Activated naive CD8-positive, alpha-beta T cell (primary cell): ENCODE results near the gene WDR75.
"Not testable (repeated sequence)": the region's sequence is repeated elsewhere in the genome, so short reads cannot be mapped to it uniquely, and the experiment has no call there.

ENCODE experiments used
- H3K27ac Mint-ChIP-seq: one replicate; pipeline ENCODE4 v1.8.0; 2021; ENCODE audit warnings: mixed read lengths
- H3K27me3 Mint-ChIP-seq: one replicate; pipeline ENCODE4 v1.8.0; 2021; ENCODE audit warnings: mixed read lengths
- H3K36me3 Mint-ChIP-seq: one replicate; pipeline ENCODE4 v1.8.0; 2021; ENCODE audit warnings: mixed read lengths
- H3K4me1 Mint-ChIP-seq: one replicate; pipeline ENCODE4 v1.8.0; 2021; ENCODE audit warnings: low read depth, mixed read lengths
- H3K4me3 Mint-ChIP-seq: one replicate; pipeline ENCODE4 v1.8.0; 2021; ENCODE audit warnings: mild to moderate bottlenecking, mixed read lengths
- H3K9me3 Mint-ChIP-seq: one replicate; pipeline ENCODE4 v1.8.0; 2021; ENCODE audit warnings: low read depth, mixed read lengths

WDR75 gene

GRCh38 chr2:189425676-189426075 is 15.6 kb upstream of the WDR75 start:
- Mint-ChIP-seq H3K36me3 (peaks cover 6% of the 10 kb centered on the region), H3K9me3 (peaks cover 4% of the 10 kb centered on the region), H3K4me1 (no peaks in the 10 kb centered on the region), H3K27me3 (no peaks in the 10 kb centered on the region), H3K27ac (no peak overlapping the region), H3K4me3 (no peak overlapping the region)

GRCh38 chr2:189426886-189427285 is 14.4 kb upstream of the WDR75 start:
- H3K27me3 Mint-ChIP-seq: no peaks in the 10 kb centered on the region
- peaks cover 5% of the 10 kb centered on the region for H3K36me3 Mint-ChIP-seq
- H3K9me3 Mint-ChIP-seq: peaks cover 3% of the 10 kb centered on the region
- no peaks in the 10 kb centered on the region for H3K4me1 Mint-ChIP-seq
- no peak overlapping the region for H3K27ac Mint-ChIP-seq
- H3K4me3 Mint-ChIP-seq: no peak overlapping the region

DNA sequence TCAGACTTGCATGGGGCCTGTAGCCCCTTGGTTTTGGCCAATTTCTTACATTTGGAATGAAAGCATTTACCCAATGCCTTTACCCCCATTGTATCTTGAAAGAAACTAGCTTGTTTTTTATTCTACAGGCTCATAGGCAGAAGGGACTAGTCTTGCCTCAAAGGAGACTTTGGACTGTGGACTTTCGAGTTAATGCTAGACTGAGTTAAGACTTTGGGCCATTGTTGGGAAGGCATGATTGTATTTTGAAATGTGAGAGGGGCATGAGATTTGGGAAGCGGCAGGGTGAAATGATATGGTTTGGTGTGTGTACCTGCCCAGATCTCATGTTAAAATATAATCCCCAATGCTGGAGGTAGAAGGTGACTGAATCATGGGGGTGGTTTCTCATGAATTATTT is 13.4 kb upstream of the WDR75 start:
- Mint-ChIP-seq H3K27me3 (no peaks in the 10 kb centered on the region), H3K36me3 (peaks cover 2% of the 10 kb centered on the region), H3K27ac (no peak overlapping the region), H3K4me3 (no peak overlapping the region), H3K9me3 (no peaks in the 10 kb centered on the region), H3K4me1 (no peaks in the 10 kb centered on the region)

DNA sequence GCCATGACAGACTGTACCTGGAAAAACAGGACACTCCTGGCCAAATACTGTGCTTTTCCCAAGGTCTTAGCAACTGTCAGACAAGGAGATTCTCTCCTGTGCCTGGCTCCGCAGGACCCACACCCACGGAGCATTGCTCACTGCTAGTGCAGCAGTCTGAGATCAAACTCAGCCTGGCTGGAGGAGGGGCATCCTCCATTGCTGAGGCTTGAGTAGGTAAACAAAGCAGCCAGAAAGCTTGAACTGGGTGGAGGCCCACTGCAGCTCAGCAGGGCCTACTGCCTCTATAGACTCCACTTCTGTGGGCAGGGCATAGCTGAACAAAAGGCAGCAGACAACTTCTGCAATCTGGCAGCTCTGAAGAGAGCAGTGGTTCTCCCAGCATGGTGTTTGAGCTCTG is 10.8 kb upstream of the WDR75 start:
- not testable (repeated sequence) for H3K9me3 Mint-ChIP-seq, H3K4me3 Mint-ChIP-seq, H3K4me1 Mint-ChIP-seq, H3K36me3 Mint-ChIP-seq, H3K27ac Mint-ChIP-seq, H3K27me3 Mint-ChIP-seq

GRCh38 chr2:189435803-189436202 is 5.5 kb upstream of the WDR75 start:
- not testable (repeated sequence) for H3K36me3 Mint-ChIP-seq, H3K27me3 Mint-ChIP-seq, H3K4me3 Mint-ChIP-seq, H3K27ac Mint-ChIP-seq, H3K9me3 Mint-ChIP-seq
- peaks cover 12% of the 10 kb centered on the region for H3K4me1 Mint-ChIP-seq

GRCh38 chr2:189437926-189438325 is 3.3 kb upstream of the WDR75 start:
- no peaks in the 10 kb centered on the region for H3K9me3 Mint-ChIP-seq
- no peak overlapping the region for H3K4me3 Mint-ChIP-seq
- peaks cover 3% of the 10 kb centered on the region for H3K36me3 Mint-ChIP-seq
- H3K4me1 Mint-ChIP-seq: peaks cover 16% of the 10 kb centered on the region
- no peaks in the 10 kb centered on the region for H3K27me3 Mint-ChIP-seq
- H3K27ac Mint-ChIP-seq: no peak overlapping the region

DNA sequence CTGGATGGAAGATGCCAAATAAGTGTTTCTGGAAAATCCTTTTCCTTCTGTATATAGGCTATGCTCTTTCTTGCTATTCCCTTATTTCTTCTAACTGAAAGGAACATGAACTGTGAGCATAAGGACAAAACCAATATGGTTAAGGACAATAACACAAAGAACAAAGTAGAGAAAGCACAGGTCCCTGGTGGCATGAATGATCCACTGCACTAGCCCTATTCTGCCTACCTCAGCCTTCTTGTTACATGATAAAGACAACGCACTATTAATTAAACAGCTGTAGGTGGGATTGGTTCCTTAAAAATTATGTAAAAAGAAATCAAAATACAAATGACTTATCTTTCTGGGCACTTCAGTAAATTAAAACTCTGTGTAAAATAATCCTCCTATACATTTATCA is 1.9 kb upstream of the WDR75 start:
- no peak overlapping the region for H3K4me3 Mint-ChIP-seq
- no peak overlapping the region for H3K27ac Mint-ChIP-seq
- H3K4me1 Mint-ChIP-seq: peaks cover 16% of the 10 kb centered on the region
- no peaks in the 10 kb centered on the region for H3K27me3 Mint-ChIP-seq
- peaks cover 3% of the 10 kb centered on the region for H3K36me3 Mint-ChIP-seq
- no peaks in the 10 kb centered on the region for H3K9me3 Mint-ChIP-seq

GRCh38 chr2:189440644-189440946 is 679 bp upstream of the WDR75 start:
- Mint-ChIP-seq H3K9me3 (no peaks in the 10 kb centered on the region), H3K36me3 (peaks cover 3% of the 10 kb centered on the region), H3K27ac (no peak overlapping the region), H3K4me1 (peaks cover 16% of the 10 kb centered on the region), H3K27me3 (no peaks in the 10 kb centered on the region), H3K4me3 (no peak overlapping the region)

DNA sequence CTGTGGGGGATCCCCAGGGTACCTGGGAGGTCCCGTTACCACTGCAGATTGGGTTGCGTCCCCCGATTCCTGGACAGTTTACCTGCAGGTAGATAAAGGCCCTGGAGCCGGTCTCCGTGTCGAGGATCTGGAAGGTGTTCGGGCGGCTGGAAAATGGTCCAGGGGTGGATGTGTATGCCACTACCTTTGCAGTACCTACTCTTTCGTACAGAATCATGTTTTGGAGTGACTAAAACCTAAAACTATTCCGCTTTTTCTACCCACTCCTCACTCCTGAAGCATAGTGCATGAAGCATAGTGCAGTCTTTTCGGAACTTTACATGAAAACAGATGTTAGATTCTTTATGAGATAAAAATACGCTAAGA is 418 bp downstream of the WDR75 start:
- Mint-ChIP-seq H3K4me3 (no peak overlapping the region), H3K36me3 (peaks cover 5% of the 10 kb centered on the region), H3K27me3 (no peaks in the 10 kb centered on the region), H3K9me3 (no peaks in the 10 kb centered on the region), H3K4me1 (peaks cover 27% of the 10 kb centered on the region), H3K27ac (no peak overlapping the region)

- no peak overlapping the region for H3K4me3 Mint-ChIP-seq
- peaks cover 35% of the 10 kb centered on the region for H3K4me1 Mint-ChIP-seq
- no peaks in the 10 kb centered on the region for H3K27me3 Mint-ChIP-seq
- no peak overlapping the region for H3K27ac Mint-ChIP-seq
- peaks cover 10% of the 10 kb centered on the region for H3K36me3 Mint-ChIP-seq
- H3K9me3 Mint-ChIP-seq: no peaks in the 10 kb centered on the region
Measured at GRCh38 chr2:189442468-189442867, 1.2 kb downstream of the WDR75 start.

GRCh38 chr2:189444322-189444721 is 3.0 kb downstream of the WDR75 start:
- Mint-ChIP-seq H3K27me3 (no peaks in the 10 kb centered on the region), H3K4me3 (no peak overlapping the region), H3K9me3 (no peaks in the 10 kb centered on the region), H3K4me1 (peaks cover 36% of the 10 kb centered on the region), H3K36me3 (peaks cover 10% of the 10 kb centered on the region), H3K27ac (no peak overlapping the region)

GRCh38 chr2:189446780-189447179 is 5.5 kb downstream of the WDR75 start:
- peaks cover 10% of the 10 kb centered on the region for H3K36me3 Mint-ChIP-seq
- H3K4me1 Mint-ChIP-seq: peaks cover 34% of the 10 kb centered on the region
- no peaks in the 10 kb centered on the region for H3K27me3 Mint-ChIP-seq
- H3K4me3 Mint-ChIP-seq: peak overlapping the region; percentile 62
- no peaks in the 10 kb centered on the region for H3K9me3 Mint-ChIP-seq
- peak overlapping the region; percentile 54 for H3K27ac Mint-ChIP-seq

DNA sequence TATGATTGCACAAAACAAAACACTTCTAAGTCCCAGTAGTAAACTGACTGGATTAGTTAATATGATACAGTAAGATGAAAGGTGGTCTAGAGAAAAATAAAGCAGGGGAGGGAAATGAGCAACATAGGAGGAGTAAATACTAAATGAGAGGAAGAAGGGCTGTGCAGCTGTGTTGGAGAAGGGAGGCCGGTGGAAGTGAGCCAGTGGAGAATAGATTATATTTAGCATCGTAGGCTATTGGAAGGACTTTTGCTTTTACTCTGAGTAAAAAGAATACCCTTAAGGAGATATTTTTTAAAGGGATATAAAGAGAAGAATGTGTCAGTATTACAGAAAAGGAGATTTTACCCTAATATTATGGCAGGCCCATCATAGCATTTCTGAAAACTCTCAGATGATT is 12.7 kb downstream of the WDR75 start:
- no peaks in the 10 kb centered on the region for H3K9me3 Mint-ChIP-seq
- H3K36me3 Mint-ChIP-seq: peaks cover 6% of the 10 kb centered on the region
- H3K4me3 Mint-ChIP-seq: no peak overlapping the region
- H3K27ac Mint-ChIP-seq: no peak overlapping the region
- peaks cover 5% of the 10 kb centered on the region for H3K4me1 Mint-ChIP-seq
- H3K27me3 Mint-ChIP-seq: no peaks in the 10 kb centered on the region

- no peak overlapping the region for H3K4me3 Mint-ChIP-seq
- no peaks in the 10 kb centered on the region for H3K9me3 Mint-ChIP-seq
- peaks cover 11% of the 10 kb centered on the region for H3K36me3 Mint-ChIP-seq
- H3K27ac Mint-ChIP-seq: no peak overlapping the region
- peaks cover 2% of the 10 kb centered on the region for H3K4me1 Mint-ChIP-seq
- H3K27me3 Mint-ChIP-seq: no peaks in the 10 kb centered on the region
Measured at GRCh38 chr2:189465076-189465475, 23.8 kb downstream of the WDR75 start.

- peaks cover 11% of the 10 kb centered on the region for H3K36me3 Mint-ChIP-seq
- peaks cover 2% of the 10 kb centered on the region for H3K4me1 Mint-ChIP-seq
- no peak overlapping the region for H3K27ac Mint-ChIP-seq
- no peak overlapping the region for H3K4me3 Mint-ChIP-seq
- H3K27me3 Mint-ChIP-seq: no peaks in the 10 kb centered on the region
- H3K9me3 Mint-ChIP-seq: no peaks in the 10 kb centered on the region
Measured at GRCh38 chr2:189465478-189465877, 24.2 kb downstream of the WDR75 start.

DNA sequence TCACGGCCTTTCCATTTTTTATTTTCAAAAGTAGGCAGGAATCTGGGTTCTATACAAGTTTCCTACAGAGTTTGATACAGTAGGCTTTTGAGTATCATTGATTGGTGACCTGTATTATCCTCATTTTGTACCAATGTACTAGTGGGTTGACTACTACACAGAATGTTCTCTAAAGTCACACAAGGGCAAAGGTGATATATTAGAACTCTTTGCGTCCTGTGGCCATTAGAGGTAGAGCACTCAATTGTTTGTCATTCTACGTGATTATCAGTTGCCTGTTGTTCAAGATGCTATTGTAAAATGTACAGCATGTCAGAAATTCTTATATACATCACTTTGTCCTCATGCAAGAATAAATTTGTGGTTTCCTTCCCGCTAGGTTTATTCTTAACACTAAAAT is 24.8 kb downstream of the WDR75 start:
- peaks cover 2% of the 10 kb centered on the region for H3K4me1 Mint-ChIP-seq
- H3K4me3 Mint-ChIP-seq: no peak overlapping the region
- peaks cover 12% of the 10 kb centered on the region for H3K36me3 Mint-ChIP-seq
- no peaks in the 10 kb centered on the region for H3K9me3 Mint-ChIP-seq
- H3K27ac Mint-ChIP-seq: no peak overlapping the region
- no peaks in the 10 kb centered on the region for H3K27me3 Mint-ChIP-seq

DNA sequence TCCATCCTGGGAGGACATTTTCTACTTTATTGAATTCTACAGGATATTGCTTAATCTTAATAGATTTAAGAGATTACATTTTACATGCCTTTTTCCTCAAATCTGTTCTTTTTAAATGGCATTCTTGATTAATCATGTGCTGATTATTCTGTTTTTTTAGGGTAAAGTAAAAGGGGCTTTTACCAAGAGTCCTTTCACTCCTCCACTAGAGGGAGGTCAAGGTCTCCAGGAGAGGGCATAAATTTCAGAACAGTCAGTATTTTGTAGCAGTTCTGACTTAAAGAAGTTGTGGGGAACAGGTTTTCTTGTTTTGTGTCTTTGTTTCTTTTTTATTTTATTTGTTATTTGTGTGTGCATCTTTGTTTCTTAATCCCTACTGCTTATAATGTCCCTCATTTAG is 25.4 kb downstream of the WDR75 start:
- peaks cover 2% of the 10 kb centered on the region for H3K4me1 Mint-ChIP-seq
- peaks cover 12% of the 10 kb centered on the region for H3K36me3 Mint-ChIP-seq
- no peaks in the 10 kb centered on the region for H3K27me3 Mint-ChIP-seq
- H3K27ac Mint-ChIP-seq: peak overlapping the region; percentile 41
- H3K9me3 Mint-ChIP-seq: no peaks in the 10 kb centered on the region
- H3K4me3 Mint-ChIP-seq: no peak overlapping the region
